ENCODE measurements around the gene RNF111.
"Not testable (repeated sequence)": the region's sequence is repeated elsewhere in the genome, so short reads cannot be mapped to it uniquely, and the experiment has no call there.

RNF111 gene

GRCh38 chr15:58987491-58988005 is at the start of gene RNF111:
Gene RNF111 (plus strand): TSS chr15:58987663. CDS start chr15:59030823, 43,160 bp downstream.
- peak; percentile 81 for DNase-seq

GRCh38 chr15:58947179-58947578 is 40.3 kb upstream of the RNF111 start:
- no peak for DNase-seq

- no peak for DNase-seq
These were observed 36.0 kb upstream of the RNF111 start for GRCh38 chr15:58951388-58952007.

- no peak for DNase-seq
These were observed 34.7 kb upstream of the RNF111 start for GRCh38 chr15:58952751-58953150.

- peak; percentile 30 for DNase-seq
These were observed 30.1 kb upstream of the RNF111 start for GRCh38 chr15:58957101-58957973.

- DNase-seq, result no peak
These were observed 28.7 kb upstream of the RNF111 start for GRCh38 chr15:58958811-58959210.

GRCh38 chr15:58962136-58962535 is 25.3 kb upstream of the RNF111 start:
- DNase-seq, result no peak

- no peak for DNase-seq
These were observed 24.5 kb upstream of the RNF111 start for GRCh38 chr15:58962662-58963565.

- DNase-seq, result no peak
These were observed 20.8 kb upstream of the RNF111 start for GRCh38 chr15:58966698-58967097.

GRCh38 chr15:58967479-58967878 is 20.0 kb upstream of the RNF111 start:
- DNase-seq, result no peak

- no peak for DNase-seq
These were observed 9.6 kb upstream of the RNF111 start for GRCh38 chr15:58977887-58978286.

- no peak for DNase-seq
These were observed 7.0 kb upstream of the RNF111 start for GRCh38 chr15:58980351-58980939.

- DNase-seq, result no peak
These were observed 5.5 kb upstream of the RNF111 start for GRCh38 chr15:58981808-58982475.

GRCh38 chr15:58983261-58983660 is 4.2 kb upstream of the RNF111 start:
- no peak for DNase-seq

GRCh38 chr15:58985443-58985842 is 2.0 kb upstream of the RNF111 start:
- DNase-seq, result no peak

GRCh38 chr15:58987036-58987435 is 427 bp upstream of the RNF111 start:
- no peak for DNase-seq

GRCh38 chr15:58988006-58988785 is 733 bp downstream of the RNF111 start:
- DNase-seq, result peak; percentile 30

GRCh38 chr15:58992181-58992580 is 4.7 kb downstream of the RNF111 start:
- DNase-seq, result no peak

GRCh38 chr15:58994906-58995453 is 7.5 kb downstream of the RNF111 start:
- DNase-seq, result no peak

- no peak for DNase-seq
These were observed 12.2 kb downstream of the RNF111 start for GRCh38 chr15:58999694-59000093.

- DNase-seq, result not testable (repeated sequence)
These were observed 12.8 kb downstream of the RNF111 start for GRCh38 chr15:59000251-59000650.

Data from T1000 (cell line).